Neural progenitor cell (in vitro differentiated cells): Measurements from ENCODE around the gene CDH18.

ENCODE experiments used
- EZH2 ChIP-seq: fragments of 200-600 bp; sonication (generic); IDR thresholded peaks from 2 replicates; pipeline ENCODE4 v1.6.1; 2017; ENCODE audit warnings: antibody characterized with exemption, mild to moderate bottlenecking, moderate library complexity
- EZH2phosphoT487 ChIP-seq: fragments of 200-600 bp; sonication (generic); IDR thresholded peaks from 2 replicates; pipeline ENCODE4 v1.6.1; 2017; ENCODE audit warnings: antibody characterized with exemption
- TF ChIP-seq, protein P1 (sequence below): fragments of 200-600 bp; sonication (generic); IDR thresholded peaks from 2 replicates; pipeline ENCODE4 v1.5.1; 2017; ENCODE audit warnings: antibody characterized with exemption, mild to moderate bottlenecking

- TF ChIP-seq EZH2phosphoT487 (no peak), EZH2 (no peak)
- TF ChIP-seq, protein P1, sequence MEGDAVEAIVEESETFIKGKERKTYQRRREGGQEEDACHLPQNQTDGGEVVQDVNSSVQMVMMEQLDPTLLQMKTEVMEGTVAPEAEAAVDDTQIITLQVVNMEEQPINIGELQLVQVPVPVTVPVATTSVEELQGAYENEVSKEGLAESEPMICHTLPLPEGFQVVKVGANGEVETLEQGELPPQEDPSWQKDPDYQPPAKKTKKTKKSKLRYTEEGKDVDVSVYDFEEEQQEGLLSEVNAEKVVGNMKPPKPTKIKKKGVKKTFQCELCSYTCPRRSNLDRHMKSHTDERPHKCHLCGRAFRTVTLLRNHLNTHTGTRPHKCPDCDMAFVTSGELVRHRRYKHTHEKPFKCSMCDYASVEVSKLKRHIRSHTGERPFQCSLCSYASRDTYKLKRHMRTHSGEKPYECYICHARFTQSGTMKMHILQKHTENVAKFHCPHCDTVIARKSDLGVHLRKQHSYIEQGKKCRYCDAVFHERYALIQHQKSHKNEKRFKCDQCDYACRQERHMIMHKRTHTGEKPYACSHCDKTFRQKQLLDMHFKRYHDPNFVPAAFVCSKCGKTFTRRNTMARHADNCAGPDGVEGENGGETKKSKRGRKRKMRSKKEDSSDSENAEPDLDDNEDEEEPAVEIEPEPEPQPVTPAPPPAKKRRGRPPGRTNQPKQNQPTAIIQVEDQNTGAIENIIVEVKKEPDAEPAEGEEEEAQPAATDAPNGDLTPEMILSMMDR: no peak
Observed at GRCh38 chr5:19835442-19835841, 152.6 kb downstream of the CDH18 start.
